ENCODE data around the gene CELF5. TPM values are rescaled to one million over a fixed set of nuclear protein-coding genes. Genes with fewer than 3 reads are reported as not detected.

Gene CELF5
- total RNA-seq, 1 donor from 2014 or later: not detected

DNA sequence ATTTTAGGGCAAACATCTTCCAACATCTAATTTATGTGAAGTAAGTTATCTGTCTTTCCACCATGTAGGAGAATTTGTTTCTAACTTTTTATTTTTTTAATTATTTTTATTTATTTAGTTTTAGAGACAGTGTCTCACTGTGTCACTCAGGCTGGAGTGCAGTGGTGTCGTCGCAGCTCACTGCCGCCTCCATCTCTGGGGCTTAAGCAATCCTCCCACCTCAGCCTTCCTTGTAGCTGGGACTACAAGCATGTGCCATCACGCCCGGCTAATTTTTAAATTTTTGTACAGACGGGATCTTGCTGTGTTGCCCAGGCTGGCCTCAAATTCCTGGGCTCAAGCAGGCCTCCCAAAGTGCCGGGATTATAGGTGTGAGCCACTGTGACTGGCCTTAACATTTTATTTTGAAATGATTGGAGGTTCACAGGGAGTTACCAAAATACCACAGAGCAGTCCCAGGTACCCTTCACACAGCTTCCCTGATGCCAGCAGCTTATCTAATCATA lies 58.8 kb downstream of the CELF5 start:
- intact Hi-C loops (cut with micrococcal nuclease): no loop called here
- no peaks in the 10 kb centered on the region for H3K36me3 ChIP-seq
- H3K27ac ChIP-seq (replicated peaks): no peak overlapping the region
- DNase-seq: no peak
- H3K9me3 ChIP-seq (replicated peaks): no peaks in the 10 kb centered on the region
- TF ChIP-seq CTCF (IDR thresholded peaks at IDR 0.05; ENCODE audit: borderline replicate concordance): no peak
- peaks cover 92% of the 10 kb centered on the region for H3K27me3 ChIP-seq (ENCODE audit: low read depth)
- no peak overlapping the region for H3K4me3 ChIP-seq
- peaks cover 6% of the 10 kb centered on the region for H3K4me1 ChIP-seq

DNA sequence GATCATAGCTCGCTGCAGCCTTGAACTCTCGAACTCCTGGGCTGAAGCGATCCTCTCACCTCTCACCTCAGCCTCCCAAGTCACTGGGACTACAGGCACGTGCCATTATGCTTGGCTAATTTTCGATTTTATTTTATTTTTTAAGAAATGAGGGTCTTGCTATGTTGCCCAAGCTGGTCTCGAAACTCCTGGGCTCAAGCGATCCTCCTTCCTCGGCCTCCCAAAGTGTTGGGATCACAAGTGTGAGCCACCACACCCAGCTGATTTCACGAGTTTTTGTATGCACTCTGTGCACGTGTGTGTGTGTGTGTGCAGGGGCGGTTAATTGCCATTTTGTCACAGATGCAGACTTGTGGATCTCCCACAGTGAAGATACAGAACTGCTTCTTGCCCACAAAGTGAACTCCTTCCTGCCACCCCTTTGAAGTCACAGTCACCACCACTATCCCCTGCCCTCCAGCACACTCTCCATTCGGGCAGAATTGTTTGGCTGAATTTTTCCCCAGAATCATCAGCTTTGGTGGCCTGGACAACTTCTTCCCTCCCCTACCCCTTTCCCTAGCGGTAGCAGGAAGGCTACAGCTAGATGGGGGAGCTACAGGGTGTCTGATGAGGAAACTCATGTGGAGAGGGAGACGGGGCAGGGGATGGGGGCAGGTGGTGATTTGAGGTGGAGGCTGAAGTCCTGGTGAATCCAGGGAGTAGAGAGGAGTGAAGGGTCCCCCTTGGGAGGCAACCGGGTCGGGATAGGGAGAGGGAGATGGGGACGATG lies 59.6 kb downstream of the CELF5 start:
- DNase-seq: no peak
- Histone ChIP-seq H3K27me3 (ENCODE audit: low read depth) (peaks cover 92% of the 10 kb centered on the region), H3K9me3 (replicated peaks) (no peaks in the 10 kb centered on the region), H3K4me3 (no peak overlapping the region), H3K36me3 (no peaks in the 10 kb centered on the region), H3K4me1 (peaks cover 6% of the 10 kb centered on the region), H3K27ac (replicated peaks) (no peak overlapping the region)
- intact Hi-C loops (cut with micrococcal nuclease): no loop called here
- no peak for TF ChIP-seq CTCF (IDR thresholded peaks at IDR 0.05; ENCODE audit: borderline replicate concordance)

DNA sequence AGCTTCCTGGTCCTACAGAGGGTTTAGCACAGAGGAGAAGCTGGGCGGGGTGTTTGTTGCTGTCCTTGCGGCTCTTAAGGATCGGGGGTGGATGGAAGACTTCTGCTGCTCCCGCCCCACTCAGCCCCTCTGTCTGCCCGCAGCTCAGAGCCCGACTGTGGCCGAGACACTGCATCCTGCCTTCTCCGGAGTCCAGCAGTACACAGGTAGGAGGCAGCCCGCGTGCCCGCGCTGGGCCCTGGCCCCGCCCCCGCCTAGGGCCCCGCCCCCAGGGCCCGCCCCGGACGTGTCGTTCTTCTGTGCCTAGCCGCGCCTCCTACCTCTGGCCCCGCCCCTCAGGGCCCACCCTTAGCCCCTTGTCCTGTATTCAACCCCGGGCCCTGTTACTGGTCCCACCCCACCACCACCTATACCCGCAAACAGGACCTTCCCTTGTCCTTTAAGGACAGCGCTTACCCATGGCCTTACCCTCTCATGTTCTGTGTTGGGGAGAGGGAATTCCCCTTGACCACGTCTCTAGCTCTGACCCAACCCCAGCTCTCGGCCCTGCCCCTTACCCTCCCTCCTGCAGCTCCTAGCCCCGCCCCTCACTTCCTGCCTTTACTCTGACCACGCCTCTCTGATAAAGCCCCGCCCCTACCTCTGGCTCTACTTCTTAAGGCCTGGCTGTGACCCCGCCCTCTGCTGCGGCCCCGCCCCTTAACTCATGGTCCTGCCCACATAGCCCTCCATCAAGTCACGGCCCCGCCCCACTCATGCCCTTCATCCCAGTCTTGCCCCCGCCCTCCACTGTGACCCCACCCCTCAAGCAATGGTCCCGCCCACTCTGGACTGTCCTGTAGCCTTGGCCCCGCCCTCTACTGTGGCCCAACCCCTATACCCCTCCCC lies 60.5 kb downstream of the CELF5 start:
- Histone ChIP-seq H3K36me3 (no peaks in the 10 kb centered on the region), H3K4me1 (peaks cover 6% of the 10 kb centered on the region), H3K9me3 (replicated peaks) (no peaks in the 10 kb centered on the region), H3K27me3 (ENCODE audit: low read depth) (peaks cover 92% of the 10 kb centered on the region), H3K27ac (replicated peaks) (no peak overlapping the region), H3K4me3 (peak overlapping the region; percentile 25)
- intact Hi-C loops (cut with micrococcal nuclease): no loop called here
- no peak for TF ChIP-seq CTCF (IDR thresholded peaks at IDR 0.05; ENCODE audit: borderline replicate concordance)
- DNase-seq: peak; percentile 21

DNA sequence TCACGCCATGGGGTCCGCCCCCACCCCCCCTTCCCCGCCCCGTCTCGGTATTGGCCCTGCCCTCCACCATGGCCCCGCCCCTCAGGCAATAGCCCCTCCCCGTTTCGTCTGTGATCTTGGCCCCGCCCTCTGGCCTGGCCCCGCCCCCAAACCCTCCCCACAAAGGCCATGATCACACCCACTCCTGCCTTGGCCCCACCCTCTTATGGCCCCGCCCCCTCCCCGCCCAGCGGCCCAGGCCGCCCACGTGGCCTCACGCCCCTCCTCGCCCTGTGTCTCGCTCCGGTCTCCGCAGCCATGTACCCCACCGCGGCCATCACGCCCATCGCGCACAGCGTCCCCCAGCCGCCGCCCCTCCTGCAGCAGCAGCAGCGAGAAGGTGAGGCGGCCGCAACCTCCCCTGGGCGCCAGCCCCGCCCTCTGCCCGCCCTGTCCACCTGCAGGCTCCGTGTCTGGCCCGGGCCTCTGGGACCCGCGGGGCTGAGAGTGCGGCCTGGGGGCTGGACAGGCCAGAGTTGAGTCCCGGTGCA lies 61.3 kb downstream of the CELF5 start:
- intact Hi-C loops (cut with micrococcal nuclease): no loop called here
- peak overlapping the region; percentile 19 for H3K4me3 ChIP-seq

More for the DNA sequence above, 61.3 kb downstream of the CELF5 start:
- no peaks in the 10 kb centered on the region for H3K36me3 ChIP-seq
- no peak overlapping the region for H3K27ac ChIP-seq (replicated peaks)
- TF ChIP-seq CTCF (IDR thresholded peaks at IDR 0.05; ENCODE audit: borderline replicate concordance): no peak
- peaks cover 92% of the 10 kb centered on the region for H3K27me3 ChIP-seq (ENCODE audit: low read depth)
- H3K9me3 ChIP-seq (replicated peaks): no peaks in the 10 kb centered on the region
- no peak for DNase-seq
- H3K4me1 ChIP-seq: peaks cover 6% of the 10 kb centered on the region

Data from left ventricle myocardium inferior (tissue), 1 donor.